MCF 10A (cell line): ENCODE measurements around the gene HES3. TPM values are rescaled to one million over a fixed set of nuclear protein-coding genes. Genes with fewer than 3 reads are reported as not detected.

Experiments
- BruUV-seq: library from RNA; stranded (reverse); fragments of 400-500 nt; replicated peaks from 2 replicates; lab custom pipeline; 2021; lab: Mats Ljungman, UMichigan
- CTCF ChIA-PET: fragments of 300-600 bp; sonication (Branson Sonifier 250); formaldehyde crosslinking; extraction: SDS; loops from one replicate; lab custom pipeline; 2021; ENCODE audit warnings: antibody characterized with exemption, inconsistent platforms; lab: Yijun Ruan, JAX
- POLR2A ChIA-PET: fragments of 300-600, 350-650 bp; sonication (Branson Sonifier 250); formaldehyde crosslinking; extraction: SDS; loops from one replicate; lab custom pipeline; 2020; ENCODE audit warnings: antibody characterized with exemption, inconsistent platforms; lab: Yijun Ruan, JAX
- DNase-seq: peaks from one replicate; pipeline ENCODE4 v3.0.0-alpha.2; 2018; ENCODE audit not compliant: unreplicated experiment
- H3K27ac Mint-ChIP-seq: one replicate; pipeline ENCODE4 v1.8.0; 2022; ENCODE audit warnings: mild to moderate bottlenecking, low read depth, mixed read lengths; ENCODE audit not compliant: unreplicated experiment
- H3K27me3 Mint-ChIP-seq: one replicate; pipeline ENCODE4 v1.8.0; 2022; ENCODE audit warnings: mixed read lengths; ENCODE audit not compliant: insufficient read depth, unreplicated experiment
- H3K36me3 Mint-ChIP-seq: one replicate; pipeline ENCODE4 v1.8.0; 2022; ENCODE audit warnings: mild to moderate bottlenecking, moderate library complexity, mixed read lengths; ENCODE audit not compliant: insufficient read depth, unreplicated experiment
- H3K4me1 Mint-ChIP-seq: one replicate; pipeline ENCODE4 v1.8.0; 2022; ENCODE audit warnings: mixed read lengths; ENCODE audit not compliant: insufficient read depth, unreplicated experiment
- H3K4me3 Mint-ChIP-seq: one replicate; pipeline ENCODE4 v1.8.0; 2022; ENCODE audit warnings: mild to moderate bottlenecking, moderate library complexity, mixed read lengths; ENCODE audit not compliant: unreplicated experiment
- H3K9me3 Mint-ChIP-seq: one replicate; pipeline ENCODE4 v1.8.0; 2022; ENCODE audit warnings: mixed read lengths; ENCODE audit not compliant: unreplicated experiment
- CTCF ChIP-seq: fragments of 200-600 bp; IDR thresholded peaks from one replicate; pipeline ENCODE4 v1.8.0; 2022; ENCODE audit warnings: antibody characterized with exemption, mild to moderate bottlenecking; ENCODE audit not compliant: unreplicated experiment
- intact Hi-C: fragments of 100-400 bp; cut with micrococcal nuclease; formaldehyde crosslinking; loops from 2 replicates; pipeline ENCODE4 v1.14.1; 2022
- total RNA-seq: library from RNA; stranded (reverse); gene quantifications from 2 replicates; pipeline ENCODE4 v1.2.3, GENCODE V29; 2022

Gene HES3
- total RNA-seq, 1 experiment from 2014 or later = not detected

GRCh38 chr1:6269720-6270400 is 25.9 kb downstream of the HES3 start:
- intact Hi-C loops = no loop called here
- no peaks in the 10 kb centered on the region for H3K9me3 Mint-ChIP-seq
- CTCF ChIA-PET = no interaction called here
- no peak for TF ChIP-seq CTCF
- no peaks in the 10 kb centered on the region for H3K27me3 Mint-ChIP-seq
- peaks cover 11% of the 10 kb centered on the region for H3K36me3 Mint-ChIP-seq
- H3K4me3 Mint-ChIP-seq = no peak overlapping the region
- peaks cover 8% of the 10 kb centered on the region for H3K4me1 Mint-ChIP-seq
- BruUV-seq = no TSS peak
- POLR2A ChIA-PET = no interaction called here
- no peak for DNase-seq
- no peak overlapping the region for H3K27ac Mint-ChIP-seq

GRCh38 chr1:6270401-6270800 is 26.4 kb downstream of the HES3 start:
- ChIA-PET POLR2A (no interaction called here), CTCF (interaction anchor here (0.6 kb wide), 1 partner anchor 80 kb away, joined by 4 read pairs; no protein-coding TSS in a partner anchor)
- Mint-ChIP-seq H3K4me1 (peaks cover 8% of the 10 kb centered on the region), H3K9me3 (no peaks in the 10 kb centered on the region), H3K27me3 (no peaks in the 10 kb centered on the region), H3K27ac (no peak overlapping the region), H3K4me3 (no peak overlapping the region), H3K36me3 (peaks cover 11% of the 10 kb centered on the region)
- intact Hi-C loops = no loop called here
- no peak for DNase-seq
- TF ChIP-seq CTCF = no peak
- BruUV-seq = no TSS peak

- CTCF ChIA-PET = interaction anchor here (0.6 to 0.7 kb wide), 2 partner anchors 80 to 98 kb away, joined by 3 to 4 read pairs; no protein-coding TSS in a partner anchor
- BruUV-seq = no TSS peak
- peaks cover 8% of the 10 kb centered on the region for H3K4me1 Mint-ChIP-seq
Measured at GRCh38 chr1:6271006-6271405, 27.0 kb downstream of the HES3 start.

GRCh38 chr1:6271554-6271953 is 27.6 kb downstream of the HES3 start:
- H3K4me3 Mint-ChIP-seq = no peak overlapping the region
- ChIA-PET CTCF (interaction anchor here (0.6 to 0.7 kb wide), 2 partner anchors 12 to 98 kb away, joined by 3 to 4 read pairs; no protein-coding TSS in a partner anchor), POLR2A (no interaction called here)
- H3K36me3 Mint-ChIP-seq = peaks cover 11% of the 10 kb centered on the region
- H3K27ac Mint-ChIP-seq = no peak overlapping the region
- H3K27me3 Mint-ChIP-seq = no peaks in the 10 kb centered on the region
- no peak for DNase-seq
- no TSS peak for BruUV-seq
- intact Hi-C loops = no loop called here
- peaks cover 8% of the 10 kb centered on the region for H3K4me1 Mint-ChIP-seq
- H3K9me3 Mint-ChIP-seq = no peaks in the 10 kb centered on the region
- TF ChIP-seq CTCF = no peak

More at GRCh38 chr1:6271006-6271405, 27.0 kb downstream of the HES3 start:
- no peaks in the 10 kb centered on the region for H3K27me3 Mint-ChIP-seq
- H3K36me3 Mint-ChIP-seq = peaks cover 11% of the 10 kb centered on the region
- intact Hi-C loops = no loop called here
- TF ChIP-seq CTCF = no peak
- POLR2A ChIA-PET = no interaction called here
- no peaks in the 10 kb centered on the region for H3K9me3 Mint-ChIP-seq
- no peak overlapping the region for H3K4me3 Mint-ChIP-seq
- no peak overlapping the region for H3K27ac Mint-ChIP-seq
- no peak for DNase-seq
